Measurements from ENCODE around the gene PLEKHG4B.
A peak's percentile ranks its signal among the peaks of the same experiment; 100 is the strongest.
"Not testable (repeated sequence)": the region's sequence is repeated elsewhere in the genome, so short reads cannot be mapped to it uniquely, and the experiment has no call there.

Gene PLEKHG4B, protein sequence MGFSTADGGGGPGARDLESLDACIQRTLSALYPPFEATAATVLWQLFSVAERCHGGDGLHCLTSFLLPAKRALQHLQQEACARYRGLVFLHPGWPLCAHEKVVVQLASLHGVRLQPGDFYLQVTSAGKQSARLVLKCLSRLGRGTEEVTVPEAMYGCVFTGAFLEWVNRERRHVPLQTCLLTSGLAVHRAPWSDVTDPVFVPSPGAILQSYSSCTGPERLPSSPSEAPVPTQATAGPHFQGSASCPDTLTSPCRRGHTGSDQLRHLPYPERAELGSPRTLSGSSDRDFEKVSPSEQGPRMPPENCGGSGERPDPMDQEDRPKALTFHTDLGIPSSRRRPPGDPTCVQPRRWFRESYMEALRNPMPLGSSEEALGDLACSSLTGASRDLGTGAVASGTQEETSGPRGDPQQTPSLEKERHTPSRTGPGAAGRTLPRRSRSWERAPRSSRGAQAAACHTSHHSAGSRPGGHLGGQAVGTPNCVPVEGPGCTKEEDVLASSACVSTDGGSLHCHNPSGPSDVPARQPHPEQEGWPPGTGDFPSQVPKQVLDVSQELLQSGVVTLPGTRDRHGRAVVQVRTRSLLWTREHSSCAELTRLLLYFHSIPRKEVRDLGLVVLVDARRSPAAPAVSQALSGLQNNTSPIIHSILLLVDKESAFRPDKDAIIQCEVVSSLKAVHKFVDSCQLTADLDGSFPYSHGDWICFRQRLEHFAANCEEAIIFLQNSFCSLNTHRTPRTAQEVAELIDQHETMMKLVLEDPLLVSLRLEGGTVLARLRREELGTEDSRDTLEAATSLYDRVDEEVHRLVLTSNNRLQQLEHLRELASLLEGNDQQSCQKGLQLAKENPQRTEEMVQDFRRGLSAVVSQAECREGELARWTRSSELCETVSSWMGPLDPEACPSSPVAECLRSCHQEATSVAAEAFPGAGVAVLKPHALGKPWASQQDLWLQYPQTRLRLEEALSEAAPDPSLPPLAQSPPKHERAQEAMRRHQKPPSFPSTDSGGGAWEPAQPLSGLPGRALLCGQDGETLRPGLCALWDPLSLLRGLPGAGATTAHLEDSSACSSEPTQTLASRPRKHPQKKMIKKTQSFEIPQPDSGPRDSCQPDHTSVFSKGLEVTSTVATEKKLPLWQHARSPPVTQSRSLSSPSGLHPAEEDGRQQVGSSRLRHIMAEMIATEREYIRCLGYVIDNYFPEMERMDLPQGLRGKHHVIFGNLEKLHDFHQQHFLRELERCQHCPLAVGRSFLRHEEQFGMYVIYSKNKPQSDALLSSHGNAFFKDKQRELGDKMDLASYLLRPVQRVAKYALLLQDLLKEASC (N-terminal part only)

DNA sequence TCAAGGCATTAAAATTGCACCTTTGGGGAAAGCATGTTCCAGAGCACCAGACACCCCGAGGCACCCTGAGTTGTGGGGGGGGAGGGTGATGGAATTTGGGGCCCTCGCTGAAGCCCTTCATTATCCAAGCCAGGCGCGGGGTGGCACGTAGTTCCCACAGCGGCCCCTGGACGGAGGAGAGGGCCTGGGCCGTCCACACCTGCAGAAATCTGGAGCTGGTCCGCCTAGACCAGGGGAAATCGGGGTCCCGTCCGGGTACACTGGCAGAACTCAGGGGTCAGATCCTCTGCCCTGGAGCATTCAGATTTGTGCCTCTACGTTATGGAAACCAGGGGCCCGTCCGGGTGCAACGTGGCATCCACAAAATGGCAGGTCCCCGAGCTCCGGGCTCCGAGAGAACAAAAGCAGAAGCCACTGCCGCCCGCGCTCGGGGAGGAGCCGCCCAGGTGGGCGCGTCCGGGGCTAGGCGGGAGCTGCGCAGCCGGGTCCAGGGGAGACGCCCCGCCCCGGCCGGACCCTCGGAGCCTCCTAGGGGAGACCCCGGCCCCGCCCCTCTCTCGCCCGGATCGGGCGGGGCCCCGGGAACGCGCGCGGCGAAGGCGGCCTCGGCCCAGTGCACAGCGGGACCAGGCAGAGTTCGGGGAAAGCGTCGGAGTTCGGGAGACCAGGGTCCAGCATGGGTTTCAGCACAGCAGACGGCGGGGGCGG, at the start of gene PLEKHG4B:
Gene PLEKHG4B, plus strand, starts transcription at position 613 of the 708 bp plus-strand sequence. Its CDS starts 64 bp downstream, at position 677.
- peak in 8 of 42 donors; percentile 7 to 40 (median 32) for DNase-seq
- intact Hi-C loops (cut with DNase I): no loop called here

DNA sequence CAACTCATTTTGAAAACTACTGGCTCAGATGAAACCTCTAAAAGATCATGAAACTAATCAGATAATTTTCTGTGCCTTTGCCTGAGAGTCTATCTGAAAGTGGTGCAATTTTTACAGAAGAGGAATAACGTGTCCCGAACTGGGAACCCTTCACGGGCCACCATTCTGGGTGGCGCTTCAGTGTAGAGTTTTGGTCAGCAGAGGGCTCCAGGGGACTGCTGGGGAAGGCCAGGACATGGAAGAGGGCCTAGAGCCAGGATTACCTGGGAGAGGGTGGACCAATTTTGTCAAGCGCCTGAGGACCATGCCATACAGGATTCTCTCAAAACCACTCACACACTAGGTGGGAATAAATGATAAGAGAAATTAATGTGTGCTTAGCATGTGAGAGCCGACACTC, 49.7 kb upstream of the PLEKHG4B start:
- intact Hi-C loops (cut with DNase I): no loop called here
- no peak for DNase-seq

DNA sequence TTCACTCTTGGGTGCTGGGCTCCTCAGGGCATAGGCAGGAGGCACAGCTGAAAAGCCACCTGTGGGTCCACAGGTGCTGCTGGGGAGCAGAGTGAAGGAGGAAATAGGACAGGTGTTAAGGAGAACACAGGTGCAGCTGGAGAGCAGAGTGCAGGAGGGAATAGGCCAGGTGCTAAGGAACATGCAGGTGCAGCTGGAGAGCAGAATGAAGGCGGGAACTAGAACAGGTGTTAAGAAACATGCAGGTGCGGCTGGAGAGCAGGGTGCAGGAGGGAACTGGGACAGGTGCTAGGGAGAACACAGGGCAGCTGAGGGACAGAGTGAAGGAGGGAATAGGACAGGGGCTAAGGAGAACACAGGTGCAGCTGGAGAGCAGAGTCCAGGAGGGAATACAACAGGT, 43.8 kb upstream of the PLEKHG4B start:
- intact Hi-C loops (cut with DNase I): no loop called here
- no peak for DNase-seq

DNA sequence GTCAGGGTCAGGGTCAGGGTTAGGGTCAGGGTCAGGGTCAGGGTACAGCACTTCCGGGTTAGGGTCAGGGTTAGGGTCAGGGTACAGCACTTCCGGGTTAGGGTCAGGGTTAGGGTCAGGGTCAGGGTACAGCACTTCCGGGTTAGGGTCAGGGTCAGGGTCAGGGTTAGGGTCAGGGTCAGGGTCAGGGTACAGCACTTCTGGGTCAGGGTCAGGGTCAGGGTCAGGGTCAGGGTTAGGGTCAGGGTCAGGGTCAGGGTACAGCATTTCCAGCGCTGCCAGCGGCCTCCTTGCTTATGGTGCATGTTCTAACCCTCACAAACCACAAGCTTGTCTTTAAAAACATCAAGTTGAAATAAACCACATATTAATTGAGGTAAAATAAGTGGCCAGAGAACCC, 42.4 kb upstream of the PLEKHG4B start:
- intact Hi-C loops (cut with DNase I); DNase-seq: not testable (repeated sequence)

DNA sequence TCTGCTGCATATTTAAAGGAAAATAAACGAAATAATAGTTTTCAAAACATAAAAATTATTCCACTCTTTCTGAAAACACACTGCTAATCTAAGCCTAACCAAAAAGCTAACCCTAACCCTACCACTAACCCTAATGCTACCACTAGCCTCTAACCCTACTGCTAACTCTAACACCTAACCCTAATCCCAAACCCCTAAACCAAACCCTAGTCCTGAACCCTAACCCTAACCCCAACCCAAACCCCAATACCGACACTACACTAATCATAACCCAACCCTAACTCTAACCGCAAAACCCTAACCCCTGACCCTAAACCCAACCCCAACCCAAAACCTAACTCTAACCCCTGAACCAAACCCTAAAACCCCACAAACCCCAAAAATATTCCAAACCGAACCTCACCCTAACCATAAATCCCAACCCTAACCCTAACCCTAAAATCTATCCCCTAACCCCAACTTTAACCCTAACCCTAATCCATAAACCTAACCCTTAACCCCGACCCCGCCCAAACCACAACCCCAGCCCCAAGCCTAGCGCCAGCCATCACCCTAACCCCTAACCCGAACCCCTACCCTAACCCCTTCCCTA, 41.9 kb upstream of the PLEKHG4B start:
- no peak for DNase-seq
- intact Hi-C loops (cut with DNase I): no loop called here

DNA sequence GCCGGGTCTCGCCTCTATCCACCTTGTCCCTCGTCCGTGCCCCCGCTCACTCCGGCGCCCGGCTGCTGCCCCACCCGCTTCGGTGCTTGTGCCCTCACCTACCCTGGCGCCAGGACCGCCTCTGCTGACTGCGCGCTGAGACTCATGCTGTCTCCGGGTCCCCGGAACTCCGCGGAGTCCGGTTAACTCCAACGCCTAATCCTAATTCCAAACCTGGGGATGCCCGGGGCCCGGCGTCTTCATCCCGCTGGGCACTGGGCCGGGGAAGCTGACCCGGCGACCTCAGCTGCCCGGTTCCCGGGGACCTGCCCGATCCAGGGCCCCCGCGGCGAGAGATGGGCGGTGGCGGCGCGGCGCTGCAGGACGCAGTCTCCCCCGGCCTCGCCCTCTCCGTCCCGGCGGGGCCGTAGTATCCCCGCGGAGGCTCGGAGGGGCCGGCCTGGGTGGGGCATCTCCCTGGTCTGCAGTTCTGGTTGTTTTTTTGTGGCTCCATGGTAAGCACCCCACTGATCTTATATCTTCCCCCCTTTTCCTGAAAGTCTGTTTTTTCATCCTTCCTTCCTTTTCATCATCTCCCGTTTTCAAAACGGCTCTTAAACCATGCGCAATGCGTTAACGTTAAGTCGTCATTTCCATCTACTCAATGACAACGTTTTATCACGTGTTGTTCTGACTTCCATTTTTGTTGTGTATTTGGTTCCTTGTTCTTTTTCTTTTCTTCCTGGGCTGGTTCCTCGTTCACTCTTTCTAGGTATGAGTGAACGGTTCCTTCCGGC, 41.1 kb upstream of the PLEKHG4B start:
- DNase-seq: no peak
- intact Hi-C loops (cut with DNase I): no loop called here

DNA sequence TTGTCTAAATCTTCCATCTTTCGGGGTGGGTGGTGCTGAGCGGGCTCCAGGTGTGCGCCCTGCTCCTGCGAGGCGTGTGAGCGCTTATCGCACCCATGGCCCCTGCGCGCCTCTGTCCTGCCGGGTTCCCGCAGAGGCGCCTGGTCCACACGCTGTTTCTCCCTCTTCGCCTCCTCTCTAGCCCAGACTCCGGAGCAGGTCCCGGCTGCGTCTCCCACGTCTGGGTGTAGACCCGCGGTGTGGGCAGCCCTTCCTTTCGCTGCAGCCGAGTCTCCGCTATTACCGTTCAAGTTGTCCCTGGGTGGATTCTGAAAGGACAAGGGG, 40.5 kb upstream of the PLEKHG4B start:
- intact Hi-C loops (cut with DNase I): no loop called here

DNA sequence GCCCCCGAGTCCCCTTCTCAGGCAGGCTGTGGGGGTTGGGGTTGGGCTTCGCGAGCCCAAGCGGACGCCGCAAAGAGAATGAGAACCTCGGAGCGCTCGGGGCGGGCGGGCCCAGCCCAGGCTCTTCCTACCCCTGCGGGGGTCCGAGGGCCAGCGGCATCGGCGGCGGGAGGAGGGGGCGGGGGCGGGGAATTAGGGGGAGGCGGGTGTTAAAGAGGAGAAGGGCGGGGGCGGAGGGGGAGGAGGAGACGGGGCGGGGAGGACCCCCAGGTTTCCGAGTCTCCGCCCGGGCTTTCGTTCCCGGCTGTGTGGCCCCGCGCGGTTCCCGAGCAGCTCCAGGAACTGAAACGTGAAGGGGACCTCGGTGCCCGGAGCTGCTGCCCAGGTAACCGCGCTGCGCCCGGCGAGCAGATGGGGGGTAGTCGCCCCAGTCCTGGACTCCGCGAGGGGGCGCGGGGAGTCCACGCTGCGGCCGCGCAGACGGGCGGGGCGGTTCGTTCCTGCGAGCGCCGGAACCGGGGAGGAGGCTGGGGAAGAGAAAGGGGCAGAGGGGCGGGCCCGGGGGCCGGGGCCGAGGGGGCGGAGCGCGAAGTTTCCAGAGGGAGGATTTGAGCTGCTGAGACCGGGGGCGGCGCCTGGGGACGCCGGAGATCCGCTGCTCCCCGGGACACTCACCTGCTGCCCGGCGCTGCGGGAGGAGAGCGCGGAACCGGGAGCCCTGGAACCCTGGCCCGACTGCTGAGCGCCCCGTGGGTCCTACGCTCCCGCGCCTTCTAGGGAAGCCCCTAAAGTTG, 38.4 kb upstream of the PLEKHG4B start:
- intact Hi-C loops (cut with DNase I): no loop called here
- DNase-seq: peak in 1 of 42 donors; percentile 16

More for the DNA sequence above, 40.5 kb upstream of the PLEKHG4B start:
- DNase-seq: no peak

DNA sequence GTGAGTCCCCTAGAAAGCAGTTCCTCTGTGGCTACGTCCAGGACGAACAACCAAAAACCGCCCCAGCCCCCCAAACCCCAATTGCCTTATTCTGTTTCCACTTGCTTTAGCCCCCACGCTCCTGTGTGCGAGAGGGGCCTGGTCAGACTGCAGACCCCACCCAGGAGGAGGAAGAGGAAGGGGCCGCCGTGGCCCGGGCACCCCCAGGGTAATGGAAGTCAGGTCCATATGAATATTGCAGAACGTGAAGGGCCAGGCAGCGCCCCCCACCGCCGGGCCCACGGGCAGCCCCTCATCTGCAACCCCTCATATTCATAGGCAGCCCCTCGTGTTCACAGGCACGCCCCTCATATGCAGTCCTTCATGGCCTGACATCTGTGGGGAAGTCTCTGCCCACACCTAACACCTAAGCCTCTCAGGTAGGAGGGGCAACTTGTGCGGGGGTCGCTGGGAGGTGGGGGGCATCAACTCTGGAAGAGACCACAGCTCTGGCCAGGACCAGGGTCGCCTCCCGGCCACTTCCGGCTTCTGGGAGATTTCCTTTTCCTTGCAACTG, 37.7 kb upstream of the PLEKHG4B start:
- intact Hi-C loops (cut with DNase I): no loop called here
- no peak for DNase-seq

DNA sequence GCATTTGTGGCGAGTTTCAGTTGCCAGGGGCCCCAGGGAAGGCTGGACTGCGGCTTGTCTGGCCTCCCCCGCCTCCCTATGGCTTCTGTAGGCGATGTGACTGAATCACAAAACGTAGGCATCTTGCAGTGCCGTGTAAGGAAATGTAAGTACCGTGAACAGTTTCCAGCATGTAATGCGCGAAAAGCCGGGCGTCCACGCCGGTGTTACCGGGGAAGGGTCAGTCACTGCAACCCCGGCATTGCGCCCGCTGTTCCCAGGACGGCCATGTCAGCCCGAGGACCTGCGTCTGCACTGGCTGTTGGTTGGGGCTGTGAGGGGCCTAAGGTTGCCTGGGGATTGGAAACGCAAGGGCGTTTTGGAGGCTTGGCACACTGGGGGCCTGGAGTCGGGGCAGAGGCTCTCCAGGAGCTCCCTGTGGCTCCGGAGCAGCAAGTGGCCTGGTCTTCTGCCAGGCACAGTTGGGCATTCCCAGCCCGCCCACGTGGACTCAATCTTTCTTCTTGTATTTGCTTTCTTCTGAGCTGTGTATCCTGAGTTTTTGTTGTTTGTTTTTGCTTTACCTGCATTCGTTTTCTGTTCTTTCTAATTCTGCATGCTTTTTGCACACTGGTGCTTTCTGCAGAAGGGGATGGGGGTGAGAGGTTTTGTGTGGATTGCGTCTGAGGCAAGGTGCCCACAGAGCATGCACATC, 36.9 kb upstream of the PLEKHG4B start:
- intact Hi-C loops (cut with DNase I): no loop called here
- no peak for DNase-seq

DNA sequence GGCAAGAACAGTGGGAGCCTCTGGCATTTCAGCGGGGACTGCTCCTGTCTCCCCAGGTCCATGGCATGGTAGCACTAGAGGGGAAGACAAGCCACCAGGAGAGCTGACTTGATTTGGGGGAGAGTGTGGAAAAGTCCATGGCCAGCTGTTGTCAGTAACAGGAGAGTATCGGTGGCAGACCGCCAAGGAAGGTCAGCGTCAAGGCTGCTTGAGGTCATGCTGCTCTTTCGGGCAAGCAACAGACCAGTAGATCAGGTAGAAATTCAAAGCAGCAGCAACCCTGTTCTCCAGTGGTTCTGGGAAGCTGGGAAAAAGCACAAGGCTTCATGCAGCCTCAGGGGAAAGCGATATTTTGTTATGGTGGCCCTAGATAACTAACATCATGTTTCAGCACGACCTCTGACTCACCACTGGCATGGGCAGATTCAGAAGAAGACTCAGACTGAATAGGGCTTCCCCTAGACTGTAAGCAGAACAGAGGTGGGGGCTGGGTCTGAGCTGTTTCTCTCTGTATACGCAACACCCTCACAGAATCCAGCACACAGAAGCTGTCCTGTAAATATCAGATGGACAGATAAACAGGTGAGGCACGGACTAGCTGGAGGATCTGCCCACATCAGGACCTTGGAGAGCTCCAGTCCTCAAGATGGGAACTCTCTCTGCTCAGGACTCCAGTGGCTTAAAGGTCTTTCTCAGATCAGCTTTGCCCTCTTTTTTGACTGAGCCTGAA, 35.2 kb upstream of the PLEKHG4B start:
- DNase-seq: no peak
- intact Hi-C loops (cut with DNase I): no loop called here

DNA sequence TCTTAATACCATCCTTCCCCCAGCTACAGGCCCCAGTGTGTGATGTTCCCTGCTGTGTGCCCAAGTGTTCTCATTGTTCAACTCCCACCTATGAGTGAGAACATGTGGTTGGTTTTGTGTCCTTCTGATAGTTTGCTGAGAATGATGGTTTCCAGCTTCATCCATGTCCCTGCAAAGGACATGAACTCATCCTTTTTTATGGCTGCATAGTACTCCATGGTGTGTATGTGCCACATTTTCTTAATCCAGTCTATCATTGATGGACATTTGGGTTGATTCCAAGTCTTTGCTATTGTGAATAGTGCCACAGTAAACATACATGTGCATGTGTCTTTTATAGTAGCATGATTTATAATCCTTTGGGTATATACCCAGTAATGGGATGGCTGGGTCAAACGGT, 31.7 kb upstream of the PLEKHG4B start:
- intact Hi-C loops (cut with DNase I): not testable (repeated sequence)

DNA sequence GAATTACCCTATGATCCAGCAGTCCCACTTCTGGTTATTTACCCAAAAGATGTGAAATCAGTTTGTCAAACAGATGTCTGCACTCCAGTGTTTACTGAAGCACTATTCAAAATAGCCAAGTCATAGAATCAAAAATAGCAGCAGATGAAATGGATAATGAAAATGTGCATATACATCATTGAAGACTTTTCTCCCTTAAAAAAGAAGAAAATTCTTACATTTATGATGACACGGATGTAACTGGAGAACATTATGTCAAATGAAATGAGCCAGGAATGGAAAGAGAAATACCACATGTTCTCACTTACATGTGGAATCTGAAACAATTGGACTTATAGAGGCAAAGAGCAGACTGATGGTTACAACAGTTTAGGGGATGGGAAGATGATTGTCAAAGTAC, 21.5 kb upstream of the PLEKHG4B start:
- no peak for DNase-seq
- intact Hi-C loops (cut with DNase I): no loop called here

More for the DNA sequence above, 31.7 kb upstream of the PLEKHG4B start:
- DNase-seq: not testable (repeated sequence)

DNA sequence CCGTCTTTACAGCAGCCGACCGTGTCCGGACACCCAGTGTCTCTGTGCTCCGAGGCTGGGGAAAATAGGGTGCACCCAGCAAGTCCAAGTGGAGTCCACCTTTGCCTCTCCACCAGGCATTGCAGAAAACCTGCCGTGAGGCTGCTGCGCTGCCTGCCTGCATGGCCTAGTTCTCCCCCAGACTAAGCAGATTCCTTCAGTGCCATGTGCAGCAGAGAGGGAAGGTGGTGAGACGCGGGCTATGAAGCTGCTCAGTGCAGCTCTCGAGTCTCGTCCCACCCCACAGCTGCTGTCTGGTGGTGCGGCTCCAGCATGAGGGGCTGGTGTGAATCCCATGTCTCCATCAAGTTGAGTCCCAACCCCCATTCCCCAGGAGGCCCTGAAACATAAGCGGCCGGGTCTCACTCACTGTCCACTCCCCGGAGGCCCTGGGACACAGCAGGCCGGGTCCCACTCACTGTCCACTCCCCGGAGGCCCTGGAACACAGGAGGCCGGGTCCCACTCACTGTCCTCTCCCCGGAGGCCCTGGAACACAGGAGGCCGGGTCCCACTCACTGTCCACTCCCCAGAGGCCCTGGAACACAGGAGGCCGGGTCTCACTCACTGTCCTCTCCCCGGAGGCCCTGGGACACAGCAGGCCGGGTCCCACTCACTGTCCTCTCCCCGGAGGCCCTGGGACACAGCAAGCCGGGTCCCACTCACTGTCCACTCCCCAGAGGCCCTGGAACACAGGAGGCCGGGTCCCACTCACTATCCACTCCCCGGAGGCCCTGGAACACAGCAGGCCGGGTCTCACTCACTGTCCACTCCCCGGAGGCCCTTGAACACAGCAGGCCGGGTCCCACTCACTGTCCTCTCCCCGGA, 19.4 kb upstream of the PLEKHG4B start:
- peak in 1 of 42 donors; percentile 17 for DNase-seq
- intact Hi-C loops (cut with DNase I): not testable (repeated sequence)

DNA sequence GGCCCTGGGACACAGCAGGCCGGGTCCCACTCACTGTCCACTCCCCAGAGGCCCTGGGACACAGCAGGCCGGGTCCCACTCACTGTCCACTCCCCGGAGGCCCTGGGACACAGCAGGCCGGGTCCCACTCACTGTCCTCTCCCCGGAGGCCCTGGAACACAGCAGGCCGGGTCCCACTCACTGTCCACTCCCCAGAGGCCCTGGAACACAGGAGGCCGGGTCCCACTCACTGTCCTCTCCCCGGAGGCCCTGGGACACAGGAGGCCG, 18.9 kb upstream of the PLEKHG4B start:
- DNase-seq; intact Hi-C loops (cut with DNase I): not testable (repeated sequence)

Data from head of caudate nucleus (tissue), 42 donors.